GM21381 (cell line): ENCODE measurements around the gene DIAPH3.

Experiments
- ATAC-seq: cut with Tn5 transposase; IDR thresholded peaks from one replicate; pipeline ENCODE4 v1.9.1; 2021; ENCODE audit warnings: mild to moderate bottlenecking, moderate library complexity; ENCODE audit not compliant: unreplicated experiment

The DIAPH3 gene

DNA sequence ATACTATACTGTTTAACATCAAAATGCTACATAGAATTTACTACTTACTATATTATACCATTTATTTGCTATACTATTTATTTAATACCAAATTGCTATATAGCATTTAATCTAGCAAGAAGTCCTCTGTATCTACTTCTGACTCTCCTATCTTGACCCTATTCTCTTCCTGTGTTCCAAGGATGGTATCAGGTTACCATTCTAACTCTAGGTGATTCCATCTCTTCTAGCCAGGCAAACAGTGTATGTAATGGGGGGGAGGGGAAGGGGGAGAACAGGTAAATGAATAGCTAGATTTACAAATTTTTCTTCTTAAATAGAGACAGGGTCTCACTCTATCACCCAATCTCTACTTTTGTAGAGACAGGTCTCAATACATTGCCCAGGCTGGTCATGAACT lies 200.3 kb downstream of the DIAPH3 start:
- no peak for ATAC-seq

DNA sequence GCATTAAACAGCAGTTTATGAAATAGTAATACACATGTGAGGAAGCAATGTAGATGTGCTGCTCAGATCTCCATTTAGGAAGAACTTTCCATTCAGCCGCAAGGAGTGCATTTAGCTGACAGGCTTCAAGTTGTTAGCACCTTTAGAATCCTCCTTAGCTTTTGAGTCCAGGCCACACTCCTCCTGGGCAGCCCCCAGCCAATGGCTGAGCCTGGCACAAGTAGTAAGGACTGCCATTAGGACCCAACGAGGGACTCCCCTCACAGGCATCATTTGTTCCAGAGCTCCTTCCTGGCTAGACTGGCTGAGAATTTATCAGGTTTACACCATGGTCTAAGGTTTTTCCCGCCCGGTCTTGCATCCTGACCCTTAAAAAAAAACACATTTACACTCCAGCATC lies 201.4 kb downstream of the DIAPH3 start:
- ATAC-seq, result no peak

DNA sequence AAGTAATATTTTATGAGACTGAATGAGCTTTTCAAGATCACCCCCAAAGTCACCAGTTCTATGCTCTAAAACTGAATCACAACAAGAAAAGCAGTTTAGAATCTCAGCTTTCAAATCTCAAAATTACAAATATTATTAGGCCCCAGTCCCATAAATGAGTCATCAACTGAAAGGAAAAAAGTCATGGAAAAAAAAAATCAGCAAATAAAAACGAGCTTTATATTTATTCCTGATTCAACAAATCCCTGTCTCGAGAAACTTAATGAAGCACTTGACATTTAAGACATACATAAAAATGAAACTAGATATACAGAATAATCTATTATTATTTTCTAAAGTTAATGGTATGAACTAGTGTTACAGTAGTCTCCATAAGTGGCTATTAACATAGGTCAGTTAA lies 203.0 kb downstream of the DIAPH3 start:
- no peak for ATAC-seq

DNA sequence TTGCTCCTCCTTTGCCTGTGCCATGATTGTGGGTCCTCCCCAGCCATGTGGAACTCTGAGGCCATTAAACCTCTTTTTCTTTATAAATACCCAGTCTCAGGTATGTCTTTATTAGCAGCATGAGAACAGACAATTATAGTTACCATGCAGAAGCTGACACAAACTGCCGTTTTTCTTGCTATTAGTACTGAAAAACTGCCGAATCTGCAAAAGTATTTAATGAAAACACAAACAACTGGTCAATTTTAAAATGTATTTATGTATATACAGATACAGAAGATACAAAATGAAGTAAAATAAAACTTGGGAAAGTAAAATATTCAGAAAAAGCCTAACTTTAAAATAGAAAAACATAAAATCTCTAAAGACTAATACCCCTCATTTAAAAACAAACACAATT lies 206.3 kb downstream of the DIAPH3 start:
- no peak for ATAC-seq

DNA sequence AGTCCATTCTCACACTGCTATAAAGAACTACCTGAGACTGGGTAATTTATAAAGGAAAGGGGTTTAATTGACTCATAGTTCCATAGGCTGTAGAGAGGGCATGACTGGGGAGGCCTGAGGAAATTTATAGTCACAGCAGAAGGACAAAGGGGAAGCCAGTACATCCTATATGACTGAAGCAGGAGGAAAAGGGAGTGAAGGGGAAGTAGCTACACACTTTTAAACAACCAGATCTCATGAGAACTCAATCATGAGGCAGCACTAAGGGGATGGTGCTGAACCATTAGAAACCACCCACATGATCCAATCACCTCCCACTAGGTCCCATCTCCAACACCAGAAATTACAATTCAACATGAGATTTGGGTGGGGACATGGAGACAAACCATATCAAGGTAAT lies 209.1 kb downstream of the DIAPH3 start:
- ATAC-seq, result no peak

DNA sequence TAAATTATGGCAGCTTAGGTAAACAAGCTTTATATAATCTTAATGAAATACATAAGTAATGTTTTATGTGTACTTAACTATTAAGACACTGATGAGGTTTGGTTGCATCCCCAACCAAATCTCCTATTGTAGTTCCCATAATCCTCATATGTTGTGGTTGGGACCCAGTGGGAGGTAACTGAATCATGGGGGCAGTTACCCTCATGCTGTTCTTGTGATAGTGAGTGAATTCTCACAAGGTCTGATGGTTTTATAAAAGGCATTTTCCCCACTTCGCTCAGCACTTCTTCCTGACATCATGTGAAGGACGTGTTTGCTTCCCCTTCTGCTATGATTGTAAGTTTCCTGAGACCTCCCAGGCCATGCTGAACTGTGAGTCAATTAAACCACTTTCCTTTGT lies 212.7 kb downstream of the DIAPH3 start:
- ATAC-seq, result no peak

DNA sequence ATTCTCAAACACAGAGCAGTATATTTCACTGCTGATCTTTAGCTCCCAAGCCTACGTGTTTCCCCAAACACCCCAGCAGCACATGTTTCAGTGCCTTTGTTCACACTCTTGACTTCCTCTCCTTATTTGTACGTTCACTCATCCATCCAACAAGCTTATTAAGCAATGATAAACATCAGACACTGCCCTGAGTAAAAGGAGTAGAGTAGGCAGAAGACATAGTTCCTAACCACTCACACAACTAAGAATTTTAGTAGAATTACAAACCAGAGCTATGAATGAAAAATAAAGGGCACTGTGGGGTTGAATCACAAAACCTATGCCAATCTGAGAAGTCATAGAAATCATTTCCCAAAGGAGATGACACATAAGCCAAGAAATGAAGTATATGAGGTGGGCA lies 213.5 kb downstream of the DIAPH3 start:
- ATAC-seq, result no peak

DNA sequence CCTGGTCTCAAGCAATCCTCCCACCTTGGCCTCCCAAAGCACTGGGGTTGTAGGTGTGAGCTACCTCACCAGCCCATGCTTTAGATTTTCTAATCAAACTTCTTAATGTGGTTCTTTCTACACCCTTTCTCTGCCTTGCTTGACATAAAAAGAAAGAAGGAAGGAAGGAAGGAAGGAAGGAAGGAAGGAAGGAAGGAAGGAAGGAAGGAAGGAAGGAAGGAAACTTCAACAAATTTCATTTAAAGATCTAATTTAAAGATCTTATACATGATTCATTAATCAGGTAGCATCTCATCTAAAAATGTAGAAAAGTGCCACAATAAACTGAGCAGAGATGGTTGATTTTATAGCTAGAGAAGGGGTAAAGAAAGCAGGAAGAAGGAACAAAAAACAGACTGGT lies 215.0 kb downstream of the DIAPH3 start:
- ATAC-seq, result no peak

DNA sequence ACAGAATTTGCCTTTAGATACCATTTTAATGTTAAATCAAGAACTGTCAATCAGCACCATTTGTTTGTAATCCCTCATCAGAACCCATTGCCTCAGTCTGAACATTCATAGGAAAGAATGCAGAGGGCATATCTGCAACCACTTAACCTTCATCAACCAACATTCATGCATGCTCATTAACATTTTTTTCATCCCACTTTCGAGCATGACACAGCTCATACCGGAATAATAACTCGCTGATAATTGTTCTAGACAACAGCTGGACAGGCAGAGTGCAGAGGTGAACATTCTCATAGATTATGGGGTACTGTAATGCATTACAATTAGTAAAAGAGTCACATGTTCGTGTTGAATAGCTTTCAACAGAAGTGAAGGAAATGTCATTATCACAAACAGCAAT lies 216.8 kb downstream of the DIAPH3 start:
- ATAC-seq, result no peak

DNA sequence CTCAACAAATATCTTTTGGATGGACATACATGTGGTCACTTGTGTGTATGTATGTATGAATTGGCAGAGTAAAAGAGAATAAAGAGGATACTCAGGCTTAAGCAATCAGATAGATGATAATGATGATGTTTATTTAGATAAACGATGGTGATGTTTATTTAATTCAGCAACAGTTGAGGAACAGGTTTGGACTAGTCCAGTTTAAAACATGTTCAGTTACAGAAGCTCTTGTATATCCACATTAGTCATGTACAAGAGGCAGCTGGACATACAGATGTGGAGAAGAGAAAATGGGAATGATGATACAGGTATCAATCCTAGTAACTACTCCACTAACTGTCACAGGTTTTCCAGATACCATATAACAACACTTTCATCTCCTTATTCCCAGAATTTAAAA lies 232.1 kb downstream of the DIAPH3 start:
- ATAC-seq, result no peak

DNA sequence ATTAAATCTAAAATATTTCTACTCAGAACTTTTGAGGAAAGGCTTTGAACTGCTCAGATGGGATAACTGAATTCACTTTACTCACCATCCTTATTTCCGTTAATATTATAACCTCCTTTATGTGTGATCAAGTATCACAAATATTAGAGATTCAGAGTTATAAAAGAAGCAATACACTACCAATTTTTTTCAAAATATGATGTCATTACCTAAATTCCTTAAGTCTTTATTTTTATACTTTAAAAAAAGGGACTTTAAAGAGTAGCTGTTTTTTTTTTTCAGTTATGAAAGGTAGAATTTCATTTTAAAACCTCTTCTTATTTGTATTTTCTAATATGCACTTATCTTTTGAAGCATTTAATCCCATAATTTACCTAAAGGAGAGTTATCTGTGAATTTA lies 239.5 kb downstream of the DIAPH3 start:
- ATAC-seq, result no peak

DNA sequence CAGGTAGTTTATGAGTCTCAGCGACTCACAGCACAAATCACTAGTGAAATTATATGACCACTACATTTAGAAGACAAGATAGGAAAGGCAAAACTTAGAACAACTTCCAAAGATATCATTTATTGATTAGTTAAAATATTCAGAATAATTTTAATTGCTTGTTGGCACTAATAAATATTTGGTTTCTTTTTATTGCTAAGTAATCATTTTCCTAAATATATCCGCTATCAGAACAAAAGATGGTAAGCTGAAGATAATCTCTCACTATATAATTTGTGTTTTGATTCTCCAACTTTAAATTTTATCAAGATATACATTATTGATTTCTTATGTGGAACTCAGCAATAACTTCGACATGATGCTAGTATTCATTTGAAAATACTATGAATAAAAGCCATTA lies 248.5 kb downstream of the DIAPH3 start:
- ATAC-seq, result no peak

DNA sequence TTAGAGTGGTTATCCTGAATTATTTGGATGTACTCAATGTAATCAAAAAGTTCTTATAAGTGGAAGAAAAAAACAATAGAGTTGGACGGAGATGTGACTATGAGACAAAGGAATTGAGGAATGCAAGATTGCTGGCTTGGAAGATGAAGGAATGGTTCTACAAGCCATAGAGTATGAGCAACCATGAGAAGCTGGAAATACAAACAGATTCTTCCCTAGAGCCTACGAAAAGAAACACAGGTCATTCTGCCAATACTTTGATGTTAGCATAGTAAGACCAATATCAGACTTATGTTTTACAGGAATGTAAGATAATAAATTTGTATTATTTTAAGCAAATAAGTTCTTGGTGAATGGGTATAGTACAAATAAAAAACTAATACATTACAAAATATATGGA lies 249.2 kb downstream of the DIAPH3 start:
- no peak for ATAC-seq

DNA sequence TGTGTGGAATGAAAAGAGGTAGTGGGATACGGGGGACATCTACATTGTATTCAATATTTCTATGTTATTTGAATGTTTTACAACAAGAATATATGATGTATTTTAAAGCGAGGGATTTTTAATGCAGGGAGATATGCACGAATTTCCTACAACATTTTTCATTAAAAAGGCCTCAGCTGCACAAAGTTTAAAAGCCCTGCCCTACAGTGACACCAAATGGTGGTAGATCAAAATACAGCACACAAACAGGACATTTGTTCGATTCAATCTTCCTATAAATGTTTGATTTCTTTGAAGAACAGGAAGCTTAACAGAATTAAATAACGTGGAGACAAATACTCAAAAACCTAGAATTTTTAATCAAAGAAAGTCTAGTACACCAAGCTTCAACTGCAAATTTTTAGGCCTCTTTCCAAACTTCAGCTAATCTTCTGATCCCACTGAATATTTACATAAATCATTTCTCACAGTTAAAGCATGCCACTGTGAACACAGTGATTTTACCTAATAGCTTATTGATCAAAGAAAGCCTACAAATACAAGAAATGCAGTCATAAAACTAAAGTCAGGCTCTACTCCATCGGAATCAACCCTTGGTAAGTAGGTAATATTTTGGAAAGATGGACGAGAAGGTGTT lies 257.2 kb downstream of the DIAPH3 start:
- ATAC-seq, result no peak

DNA sequence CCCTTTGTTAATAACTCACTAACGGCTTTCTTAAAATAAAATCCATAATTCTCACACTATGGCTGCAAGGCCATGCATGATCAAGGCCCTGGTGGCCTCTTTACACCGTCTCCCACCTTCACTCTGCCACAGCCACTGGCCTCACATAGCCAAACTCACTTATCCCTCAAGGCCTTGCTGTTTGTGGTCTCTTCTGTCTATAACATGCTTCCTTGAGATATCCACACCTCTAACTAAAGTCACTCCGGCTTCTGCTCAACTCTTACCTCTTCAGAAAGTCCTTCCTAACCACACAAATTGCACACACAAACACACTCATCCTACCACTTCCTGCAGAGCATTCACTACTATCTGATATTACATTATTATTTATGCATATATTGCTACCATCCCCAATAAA lies 262.5 kb downstream of the DIAPH3 start:
- ATAC-seq, result no peak

DNA sequence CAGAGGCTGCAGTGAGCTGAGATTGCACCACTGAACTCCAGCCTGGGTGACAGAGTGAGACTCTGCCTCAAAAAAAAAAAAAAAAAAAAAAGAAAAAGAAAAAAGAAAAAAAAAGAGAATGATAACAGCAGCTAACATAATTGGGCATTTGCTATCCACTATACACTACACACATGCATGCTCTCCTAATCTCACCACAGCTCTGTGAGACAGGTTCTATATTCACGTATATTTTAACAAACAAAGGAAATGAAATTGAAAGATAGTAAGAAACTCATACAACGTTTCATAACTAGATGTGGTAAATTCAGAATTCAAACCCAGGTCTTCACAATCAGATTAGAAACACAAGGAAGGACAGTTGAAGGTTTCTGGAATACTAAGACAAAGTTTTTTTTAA lies 265.7 kb downstream of the DIAPH3 start:
- ATAC-seq, result no peak

DNA sequence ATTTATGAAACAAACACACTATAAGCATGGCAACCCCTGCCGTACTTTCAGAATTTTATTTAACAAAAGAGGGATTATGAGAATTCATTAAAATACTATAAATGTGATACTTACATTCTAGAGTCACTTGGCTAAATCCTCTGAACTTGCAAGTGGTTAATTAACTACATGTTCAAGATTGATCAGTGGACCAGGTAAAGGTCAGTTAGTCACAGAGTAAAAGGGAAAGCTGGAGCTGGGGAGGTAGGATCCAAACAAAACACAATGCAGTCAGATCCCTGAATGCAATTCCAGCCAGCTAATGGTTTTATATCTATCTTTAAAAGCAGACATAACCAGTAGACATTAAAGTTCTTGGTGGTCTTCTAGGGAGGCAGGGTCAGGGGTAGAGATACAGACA lies 270.5 kb downstream of the DIAPH3 start:
- ATAC-seq, result no peak

DNA sequence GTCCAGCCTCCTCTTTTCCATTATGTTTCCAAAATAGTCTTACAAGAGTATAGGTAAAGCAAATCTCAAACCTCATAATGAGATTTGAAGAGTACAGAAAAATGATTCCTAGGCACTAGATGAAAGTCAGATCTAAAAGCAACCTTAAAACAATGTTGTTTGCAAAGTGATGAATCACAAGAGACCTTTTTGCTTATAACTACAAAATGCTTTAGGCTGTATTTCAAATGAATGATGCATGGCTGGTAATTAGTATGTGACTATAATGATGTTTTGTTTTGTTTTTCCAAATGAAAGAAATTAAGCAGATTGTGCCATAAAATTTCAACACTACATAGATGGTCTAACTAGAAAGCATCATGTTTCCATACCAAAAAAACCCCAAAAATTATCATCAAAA lies 272.7 kb downstream of the DIAPH3 start:
- no peak for ATAC-seq

DNA sequence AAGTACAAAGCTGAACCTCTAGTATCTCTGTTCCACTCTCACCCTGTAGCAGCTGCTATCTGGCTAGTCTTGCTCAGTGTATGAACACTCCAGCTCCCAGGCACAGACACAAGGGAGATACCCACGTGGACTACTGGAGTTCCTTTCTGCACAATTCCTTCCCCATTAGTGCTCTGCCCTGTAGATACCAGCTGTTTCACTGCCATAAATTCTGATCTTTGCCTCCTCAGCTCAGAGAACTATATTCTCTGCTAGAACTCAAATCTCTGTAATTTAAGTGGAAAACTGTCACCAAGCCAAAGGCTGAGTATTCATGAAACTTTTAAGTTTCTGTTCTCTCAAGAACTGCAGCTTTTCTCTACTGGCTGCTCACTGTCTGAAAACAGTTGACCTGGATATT lies 273.7 kb downstream of the DIAPH3 start:
- ATAC-seq, result no peak

DNA sequence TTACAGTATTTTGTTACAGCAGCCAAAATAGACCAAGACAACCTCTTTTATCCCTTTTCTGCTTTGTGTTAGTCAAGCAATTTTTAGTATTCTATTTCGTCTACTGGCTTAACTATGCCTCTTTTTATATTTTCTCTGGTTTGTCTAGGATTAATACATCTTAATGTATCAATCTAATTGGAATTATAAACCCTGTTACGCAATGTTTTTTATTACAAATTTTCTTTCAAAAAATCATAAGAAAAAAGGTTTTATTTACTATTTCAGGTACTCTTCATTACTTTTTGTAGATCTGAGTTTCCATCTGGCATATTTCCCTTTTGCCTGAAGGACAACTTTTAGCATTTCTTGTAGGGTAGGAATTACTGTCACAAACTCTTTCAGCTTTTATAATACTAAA lies 275.3 kb downstream of the DIAPH3 start:
- no peak for ATAC-seq

DNA sequence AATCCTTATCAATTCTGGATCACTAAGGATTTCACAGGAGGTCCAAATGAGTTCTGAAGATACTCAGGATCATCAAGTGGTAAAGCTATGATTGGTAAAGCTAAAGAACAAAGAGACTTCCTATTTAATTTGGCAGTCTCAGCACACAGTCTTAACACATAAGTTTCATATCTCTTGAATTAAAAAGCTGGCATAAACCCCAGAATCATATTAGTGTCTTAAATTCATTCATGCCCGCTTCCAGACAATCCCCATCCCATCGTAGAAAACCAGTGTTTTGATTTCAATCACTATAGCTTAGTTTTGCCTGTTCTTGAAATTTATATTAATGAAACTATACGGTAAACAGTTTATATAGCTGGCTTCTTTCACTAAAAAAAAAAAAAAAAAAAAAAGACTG lies 278.7 kb downstream of the DIAPH3 start:
- ATAC-seq, result no peak

DNA sequence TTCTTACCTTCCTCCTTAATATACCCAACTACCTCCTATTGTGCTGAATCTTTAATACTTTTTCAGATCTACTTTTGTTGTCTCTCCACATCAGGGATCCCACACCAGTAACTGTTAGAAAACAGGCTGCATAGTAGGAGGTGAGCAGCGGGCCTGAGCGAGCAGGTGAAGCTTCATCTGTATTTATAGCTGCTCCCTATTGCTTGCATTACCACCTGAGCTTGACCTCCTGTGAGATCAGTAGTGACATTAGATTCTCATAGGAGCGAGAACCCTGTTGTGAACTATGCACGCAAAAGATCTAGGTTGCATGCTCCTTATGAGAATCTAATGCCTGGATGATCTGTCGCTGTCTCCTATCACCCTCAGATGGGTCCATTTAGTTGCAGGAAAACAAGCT lies 279.8 kb downstream of the DIAPH3 start:
- no peak for ATAC-seq

DNA sequence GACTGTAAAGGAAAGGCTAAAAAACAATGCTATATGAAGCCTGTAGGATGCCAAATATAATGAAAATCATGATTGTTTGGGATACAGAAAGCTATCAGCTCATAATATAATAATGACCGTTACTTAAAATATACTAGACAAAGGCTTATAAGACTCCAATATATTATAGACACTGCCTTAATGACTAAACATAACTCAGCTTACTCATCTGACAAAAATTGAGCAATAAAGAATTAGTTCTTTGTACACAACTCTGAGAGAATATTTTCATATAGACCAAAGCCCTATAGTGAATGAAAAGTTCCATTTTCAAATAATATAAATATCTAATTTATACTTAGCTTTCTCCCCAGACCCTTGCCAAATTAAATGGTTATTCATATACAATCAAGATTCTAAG lies 283.3 kb downstream of the DIAPH3 start:
- no peak for ATAC-seq

DNA sequence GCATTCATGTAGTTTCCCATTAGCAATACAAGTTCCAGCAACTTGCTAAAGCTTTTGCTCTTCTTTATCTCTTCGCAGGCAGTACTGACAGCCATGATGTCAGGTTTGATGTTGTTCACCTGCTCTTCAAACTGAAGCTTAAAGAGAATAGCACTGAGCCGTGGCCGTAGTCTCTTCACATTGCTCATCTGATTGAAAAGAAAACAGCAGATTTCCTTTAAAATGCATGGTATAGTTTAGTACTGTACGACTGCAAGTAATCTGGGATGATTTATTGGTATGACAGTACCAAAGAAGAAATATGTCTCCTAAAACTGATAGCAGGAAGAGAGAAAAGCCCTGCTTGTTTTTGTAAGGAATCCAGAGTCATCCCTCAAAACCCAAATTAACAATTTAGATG lies 284.4 kb downstream of the DIAPH3 start:
- no peak for ATAC-seq
